GM23248 (cell line): Measurements from ENCODE around the gene KCNH4. TPM values are rescaled to one million over a fixed set of nuclear protein-coding genes. Genes with fewer than 3 reads are reported as not detected.
A peak's percentile ranks its signal among the peaks of the same experiment; 100 is the strongest.

Source experiments
- DNase-seq: peaks from one replicate; pipeline ENCODE4 v3.0.0-alpha.2; 2015
- H2AFZ ChIP-seq: fragments of 200-600 bp; sonication (generic); 2 replicates; pipeline ENCODE4 v1.6.1; 2016; ENCODE audit warnings: antibody characterized with exemption
- H3F3A ChIP-seq: fragments of 200-600 bp; sonication (generic); 2 replicates; pipeline ENCODE4 v1.6.1; 2016; ENCODE audit warnings: mild to moderate bottlenecking, antibody characterized with exemption, mixed run types; ENCODE audit not compliant: insufficient read depth
- H3K27ac ChIP-seq: fragments of 200-600 bp; sonication (generic); 2 replicates; pipeline ENCODE4 v1.5.1; 2016; ENCODE audit warnings: mild to moderate bottlenecking
- H3K27me3 ChIP-seq: fragments of 200-600 bp; sonication (generic); replicated peaks from 2 replicates; pipeline ENCODE4 v1.6.1; 2016; ENCODE audit warnings: mild to moderate bottlenecking; ENCODE audit not compliant: insufficient read depth
- H3K36me3 ChIP-seq: fragments of 200-600 bp; sonication (generic); 2 replicates; pipeline ENCODE4 v1.6.1; 2016; ENCODE audit warnings: low read depth, mild to moderate bottlenecking
- H3K4me1 ChIP-seq: fragments of 200-600 bp; sonication (generic); 2 replicates; pipeline ENCODE4 v1.6.1; 2016; ENCODE audit warnings: mild to moderate bottlenecking; ENCODE audit not compliant: insufficient read depth
- H3K4me2 ChIP-seq: fragments of 200-600 bp; sonication (generic); one replicate; pipeline ENCODE4 v1.6.1; 2016; ENCODE audit warnings: mild to moderate bottlenecking; ENCODE audit not compliant: unreplicated experiment
- H3K4me3 ChIP-seq: fragments of 200-600 bp; sonication (generic); 2 replicates; pipeline ENCODE4 v1.5.1; 2016; ENCODE audit warnings: mild to moderate bottlenecking
- H3K79me2 ChIP-seq: fragments of 200-600 bp; sonication (generic); 2 replicates; pipeline ENCODE4 v1.6.1; 2016; ENCODE audit warnings: mild to moderate bottlenecking; ENCODE audit not compliant: insufficient read depth
- H3K9ac ChIP-seq: fragments of 200-600 bp; sonication (generic); 2 replicates; pipeline ENCODE4 v1.6.1; 2016; ENCODE audit warnings: mild to moderate bottlenecking
- H3K9me2 ChIP-seq: fragments of 200-600 bp; sonication (generic); 2 replicates; pipeline ENCODE4 v1.6.1; 2016; ENCODE audit warnings: mixed run types, mild to moderate bottlenecking, moderate library complexity; ENCODE audit not compliant: insufficient read depth
- H3K9me3 ChIP-seq: fragments of 200-600 bp; sonication (generic); one replicate; pipeline ENCODE4 v1.6.1; 2017; ENCODE audit warnings: low read depth
- H4K20me1 ChIP-seq: fragments of 200-600 bp; sonication (generic); 2 replicates; pipeline ENCODE4 v1.6.0; 2016; ENCODE audit not compliant: insufficient read depth
- EZH2 ChIP-seq: fragments of 200-600 bp; sonication (generic); IDR thresholded peaks from 2 replicates; pipeline ENCODE4 v1.6.1; 2018; ENCODE audit warnings: antibody characterized with exemption, mild to moderate bottlenecking; ENCODE audit not compliant: insufficient read depth, poor library complexity, severe bottlenecking
- EZH2phosphoT487 ChIP-seq: fragments of 200-600 bp; sonication (generic); IDR thresholded peaks from 2 replicates; pipeline ENCODE4 v1.6.1; 2018; ENCODE audit warnings: antibody characterized with exemption, moderate library complexity, mild to moderate bottlenecking, low read depth; ENCODE audit not compliant: insufficient read depth
- WGBS, 2 experiments: methylation state at CpG; one replicate each; pipeline ENCODE4 v1.1.6; 2015 to 2017; ENCODE audit warnings: low lambda C conversion rate in 2 of 2, low coverage in 1 of 2; ENCODE audit errors: missing lambda C conversion rate in 2 of 2; 5-methylcytosine and 5-hydroxymethylcytosine counted together
- in situ Hi-C: fragments of 300-500 bp; cut with MboI; formaldehyde crosslinking; loops from 2 replicates; pipeline ENCODE4 v1.15.0; 2020
- polyA plus RNA-seq: library from polyadenylated mRNA; unstranded; fragments of >200 nt; fragmentation: Nextera tagmentation; extraction: Ambion mirVana; gene quantifications from 2 replicates; pipeline ENCODE4 v1.2.1, GENCODE V29; 2016
- total RNA-seq: library from RNA; depleted of rRNA; stranded (reverse); fragments of >200 nt; shearing (Covaris generic); gene quantifications from 2 replicates; pipeline ENCODE4 v1.2.3, GENCODE V29; 2014; rRNA removed

Gene KCNH4
- total RNA-seq (not detected in 2 replicates), polyA plus RNA-seq (not detected in 2 replicates)

DNA sequence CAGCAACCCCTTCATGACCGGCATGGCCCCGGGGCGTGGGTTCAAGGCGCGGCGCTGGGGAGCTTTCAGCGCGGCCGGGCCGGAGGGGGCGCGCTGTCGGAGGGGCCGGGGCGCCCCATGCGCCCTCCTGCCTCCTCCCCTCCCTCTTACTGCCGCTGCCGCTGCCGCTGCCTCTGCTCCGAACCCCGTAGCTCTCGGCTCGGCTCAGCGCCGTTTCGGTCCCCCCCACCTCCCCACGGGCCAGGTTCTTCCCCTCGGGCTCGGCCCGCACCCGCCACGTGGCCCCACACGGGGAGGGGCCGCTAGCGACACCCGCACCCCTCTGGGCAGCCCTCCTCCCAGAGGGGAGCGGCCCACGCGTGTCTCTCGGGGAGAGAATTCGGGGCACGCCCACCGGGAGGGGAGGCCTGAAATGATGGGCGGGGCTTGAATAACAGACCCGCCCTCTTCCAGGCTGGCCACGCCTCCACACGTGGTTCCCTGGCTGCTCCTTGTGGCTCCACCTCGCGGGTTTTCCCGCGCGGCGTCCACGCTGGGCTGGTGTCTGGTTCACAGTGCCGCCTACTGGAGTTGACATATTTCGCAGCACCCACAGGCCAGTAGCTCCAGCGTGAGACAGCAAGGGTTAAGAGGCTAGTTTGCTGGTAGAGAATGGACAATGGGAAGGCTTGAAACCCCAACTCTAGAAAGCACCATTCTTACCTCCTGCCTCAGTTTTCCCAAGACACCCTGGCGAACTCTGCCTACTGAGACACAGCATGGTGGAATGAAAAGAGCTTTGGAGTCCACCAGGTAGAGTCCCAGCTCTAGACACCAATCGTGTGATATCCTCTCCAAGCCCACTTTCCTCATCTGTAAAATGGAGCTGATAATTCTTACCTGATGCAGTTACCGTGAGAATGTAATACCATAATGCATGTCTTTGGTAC, at the start of gene KCNH4:
TSS of gene KCNH4 (minus strand) at position 221 of the 929 bp plus-strand sequence. CDS start at position 24, 197 bp downstream.
- peaks cover 11% of the 10 kb centered on the region; the same call in 1 of the 2 replicates for H3K4me1 ChIP-seq
- H3K27me3 ChIP-seq, result 0 out of 2 replicates have a peak, but pooled peaks cover 5% of the 10 kb centered on the region
- peak within 1 kb of the TSS; percentile 36 for H3K4me3 ChIP-seq
- no peaks in the 10 kb centered on the region for H3K79me2 ChIP-seq
- in situ Hi-C loops, result no loop called here
- H3K9me3 ChIP-seq, result no peaks in the 10 kb centered on the region
- no peak within 1 kb of the TSS for H3K9ac ChIP-seq
- H3K9me2 ChIP-seq, result no peaks in the 10 kb centered on the region
- no peak within 1 kb of the TSS for H3K27ac ChIP-seq
- 7 to 10% methylated on average over 27 to 51 of the region's 60 CpGs for WGBS, 2 experiments
- no peak within 1 kb of the TSS for H2AFZ ChIP-seq
- no peaks in the 10 kb centered on the region for H3F3A ChIP-seq
- peak; percentile 87 for DNase-seq
- H3K36me3 ChIP-seq, result no peaks in the 10 kb centered on the region
- H4K20me1 ChIP-seq, result no peaks in the 10 kb centered on the region
- no peak for TF ChIP-seq EZH2
- TF ChIP-seq EZH2phosphoT487, result no peak
- peak within 1 kb of the TSS; percentile 22 for H3K4me2 ChIP-seq

- Histone ChIP-seq H3K9me3 (no peaks in the 10 kb centered on the region), H4K20me1 (no peaks in the 10 kb centered on the region), H3K9ac (no peak overlapping the region), H3K27ac (no peak overlapping the region), H2AFZ (no peak overlapping the region), H3K4me1 (peaks cover 7% of the 10 kb centered on the region), H3K36me3 (no peaks in the 10 kb centered on the region), H3K27me3 (no peaks in the 10 kb centered on the region), H3K79me2 (peaks cover 31% of the 10 kb centered on the region), H3K9me2 (no peaks in the 10 kb centered on the region), H3F3A (peaks cover 14% of the 10 kb centered on the region; the same call in 1 of the 2 replicates), H3K4me3 (no peak overlapping the region), H3K4me2 (no peak overlapping the region)
- 97 to 98% methylated on average over 5 of the region's 5 CpGs for WGBS, 2 experiments
- no peak for TF ChIP-seq EZH2phosphoT487
- TF ChIP-seq EZH2, result no peak
- in situ Hi-C loops, result no loop called here
- DNase-seq, result no peak
These were observed 49.3 kb upstream of the KCNH4 start for GRCh38 chr17:42230225-42230624.

GRCh38 chr17:42227849-42228700, 47.1 kb upstream of the KCNH4 start:
- Histone ChIP-seq H3K4me3 (no peak overlapping the region), H3K9ac (no peak overlapping the region), H3K9me3 (no peaks in the 10 kb centered on the region), H3K36me3 (no peaks in the 10 kb centered on the region), H2AFZ (no peak overlapping the region), H3K27ac (no peak overlapping the region), H4K20me1 (no peaks in the 10 kb centered on the region), H3K4me2 (no peak overlapping the region), H3F3A (peaks cover 14% of the 10 kb centered on the region; the same call in 1 of the 2 replicates), H3K9me2 (no peaks in the 10 kb centered on the region), H3K4me1 (peaks cover 2% of the 10 kb centered on the region), H3K27me3 (no peaks in the 10 kb centered on the region), H3K79me2 (peaks cover 10% of the 10 kb centered on the region)
- TF ChIP-seq EZH2, result no peak
- WGBS, 2 experiments, result 81 to 82% methylated on average over 11 of the region's 11 CpGs
- in situ Hi-C loops, result no loop called here
- peak; percentile 16 for DNase-seq

GRCh38 chr17:42225646-42226045, 44.7 kb upstream of the KCNH4 start:
- Histone ChIP-seq H3K27ac (no peak overlapping the region), H3K79me2 (no peaks in the 10 kb centered on the region; the same call in 1 of the 2 replicates), H3K4me1 (no peaks in the 10 kb centered on the region), H3K36me3 (no peaks in the 10 kb centered on the region), H2AFZ (no peak overlapping the region), H3F3A (peaks cover 14% of the 10 kb centered on the region; the same call in 1 of the 2 replicates), H3K4me2 (no peak overlapping the region), H3K9me3 (no peaks in the 10 kb centered on the region), H3K27me3 (no peaks in the 10 kb centered on the region), H3K9me2 (no peaks in the 10 kb centered on the region), H3K9ac (no peak overlapping the region), H4K20me1 (no peaks in the 10 kb centered on the region), H3K4me3 (no peak overlapping the region)
- TF ChIP-seq EZH2phosphoT487 (no peak), EZH2 (no peak)
- DNase-seq, result no peak
- WGBS, 2 experiments, result 97 to 98% methylated on average over 5 of the region's 5 CpGs
- in situ Hi-C loops, result no loop called here
